Gastroesophageal sphincter (tissue), 4 donors: Measurements from ENCODE around the gene TBC1D8. TPM values are rescaled to one million over a fixed set of nuclear protein-coding genes. Genes with fewer than 3 reads are reported as not detected.

ENCODE experiments used
- ATAC-seq: fragments of 150-250 bp; one replicate; pipeline ENCODE4 v1.9.1; 2016; ENCODE audit warnings: mild to moderate bottlenecking, moderate library complexity
- H3K27ac ChIP-seq, 4 donors: fragments of 200-600 bp; sonication (generic) in 3 of 4; 1 replicate in 3 of 4; 2 replicates in 1 of 4; pipeline ENCODE4 v1.5.1; 2016 to 2019
- H3K27me3 ChIP-seq: fragments of 200-600 bp; sonication (generic); one replicate; pipeline ENCODE4 v1.5.1; 2019
- H3K36me3 ChIP-seq, 2 donors: fragments of 200-600 bp; sonication (generic); one replicate each; pipeline ENCODE4 v1.5.1; 2019; ENCODE audit warnings: control low read depth in 1 of 2
- H3K4me1 ChIP-seq, 3 donors: fragments of 200-600 bp; sonication (generic); 1 replicate in 2 of 3; 2 replicates in 1 of 3; pipeline ENCODE4 v1.5.1; 2016 to 2019; ENCODE audit warnings: control low read depth in 2 of 3
- H3K4me3 ChIP-seq, 2 donors: fragments of 200-600 bp; sonication (generic); one replicate each; pipeline ENCODE4 v1.5.1; 2019; ENCODE audit warnings: mild to moderate bottlenecking in 1 of 2, moderate library complexity in 1 of 2
- H3K9me3 ChIP-seq, 3 donors: fragments of 200-600 bp; sonication (generic); one replicate each; pipeline ENCODE4 v1.5.1; 2017 to 2019; ENCODE audit warnings: control low read depth in 2 of 3
- CTCF ChIP-seq, 4 experiments: fragments of 200-600 bp in 2 of 4; fragments of 450-650 bp in 2 of 4; sonication (generic) in 1 of 4; IDR thresholded peaks; one replicate each; pipeline ENCODE4 v1.5.1; 2017 to 2019; ENCODE audit warnings: antibody characterized with exemption in 4 of 4, mild to moderate bottlenecking in 2 of 4, moderate library complexity in 2 of 4
- EP300 ChIP-seq: sonication (generic); formaldehyde crosslinking; IDR thresholded peaks from one replicate; pipeline ENCODE4 v1.6.1; 2017; ENCODE audit warnings: antibody characterized with exemption, mild to moderate bottlenecking
- POLR2A ChIP-seq, 2 donors: fragments of 450-650 bp; IDR thresholded peaks; one replicate each; pipeline ENCODE4 v1.6.1; 2017; ENCODE audit warnings: antibody characterized with exemption in 2 of 2, mild to moderate bottlenecking in 2 of 2, moderate library complexity in 1 of 2
- POLR2AphosphoS5 ChIP-seq: sonication (generic); formaldehyde crosslinking; IDR thresholded peaks from one replicate; pipeline ENCODE4 v1.6.1; 2017; ENCODE audit warnings: antibody characterized with exemption
- WGBS, 2 donors: methylation state at CpG; one replicate each; pipeline ENCODE4 v1.1.5; 2018; ENCODE audit warnings: low coverage in 1 of 2; 5-methylcytosine and 5-hydroxymethylcytosine counted together
- total RNA-seq, 4 donors: library from RNA; depleted of rRNA; stranded (reverse); fragments of >200 nt; gene quantifications; one replicate each; pipeline ENCODE4 v1.1.0, GENCODE V29; 2016

Gene TBC1D8
- total RNA-seq, 4 donors from 2014 or later, result 14.9 to 45.5 (median 32.6) TPM

- Histone ChIP-seq H3K27me3 (no peaks in the 10 kb centered on the region), H3K4me1 (peaks cover 0 to 7% (median 3%) of the 10 kb centered on the region in 3 donors), H3K4me3 (no peak overlapping the region), H3K9me3 (no peaks in the 10 kb centered on the region), H3K36me3 (no peaks in the 10 kb centered on the region), H3K27ac (no peak overlapping the region)
- TF ChIP-seq CTCF (IDR thresholded peaks at IDR 0.05), result no peak
- no peak for TF ChIP-seq POLR2A (IDR thresholded peaks at IDR 0.05)
- TF ChIP-seq EP300, result no peak
- TF ChIP-seq POLR2AphosphoS5, result no peak
- no peak for ATAC-seq
- WGBS, 2 donors, result 56 to 64% methylated on average over 1 of the region's 1 CpG
Observed at GRCh38 chr2:101197215-101197745, 46.1 kb upstream of the TBC1D8 start.

- Histone ChIP-seq H3K27me3 (no peaks in the 10 kb centered on the region), H3K9me3 (no peaks in the 10 kb centered on the region), H3K36me3 (no peaks in the 10 kb centered on the region), H3K27ac (no peak overlapping the region), H3K4me1 (peaks cover 0 to 7% (median 3%) of the 10 kb centered on the region in 3 donors), H3K4me3 (no peak overlapping the region)
- WGBS, 2 donors, result 71 to 96% methylated on average over 4 to 6 of the region's 9 CpGs
- ATAC-seq, result no peak
- no peak for TF ChIP-seq CTCF (IDR thresholded peaks at IDR 0.05)
- no peak for TF ChIP-seq EP300
- no peak for TF ChIP-seq POLR2AphosphoS5
- no peak for TF ChIP-seq POLR2A (IDR thresholded peaks at IDR 0.05)
Observed at GRCh38 chr2:101195871-101196661, 44.9 kb upstream of the TBC1D8 start.

- no peak for ATAC-seq
- Histone ChIP-seq H3K9me3 (no peaks in the 10 kb centered on the region), H3K4me1 (no peaks in the 10 kb centered on the region), H3K27ac (no peak overlapping the region), H3K36me3 (no peaks in the 10 kb centered on the region), H3K27me3 (no peaks in the 10 kb centered on the region), H3K4me3 (no peak overlapping the region)
- WGBS, 2 donors, result 95 to 100% methylated on average over 2 to 7 of the region's 11 CpGs
- no peak for TF ChIP-seq CTCF (IDR thresholded peaks at IDR 0.05)
- no peak for TF ChIP-seq EP300
- no peak for TF ChIP-seq POLR2AphosphoS5
- no peak for TF ChIP-seq POLR2A (IDR thresholded peaks at IDR 0.05)
Observed at GRCh38 chr2:101193033-101193626, 41.9 kb upstream of the TBC1D8 start.

GRCh38 chr2:101190747-101191516 lies 39.8 kb upstream of the TBC1D8 start:
- Histone ChIP-seq H3K9me3 (no peaks in the 10 kb centered on the region), H3K4me3 (no peak overlapping the region), H3K36me3 (no peaks in the 10 kb centered on the region), H3K4me1 (no peaks in the 10 kb centered on the region), H3K27ac (no peak overlapping the region), H3K27me3 (no peaks in the 10 kb centered on the region)
- no peak for TF ChIP-seq POLR2A (IDR thresholded peaks at IDR 0.05)
- TF ChIP-seq EP300, result no peak
- TF ChIP-seq CTCF (IDR thresholded peaks at IDR 0.05), result no peak
- TF ChIP-seq POLR2AphosphoS5, result no peak
- ATAC-seq, result no peak
- 17 to 40% methylated on average over 1 to 7 of the region's 9 CpGs for WGBS, 2 donors
